ENCODE results near the gene ZNF215.

DNA sequence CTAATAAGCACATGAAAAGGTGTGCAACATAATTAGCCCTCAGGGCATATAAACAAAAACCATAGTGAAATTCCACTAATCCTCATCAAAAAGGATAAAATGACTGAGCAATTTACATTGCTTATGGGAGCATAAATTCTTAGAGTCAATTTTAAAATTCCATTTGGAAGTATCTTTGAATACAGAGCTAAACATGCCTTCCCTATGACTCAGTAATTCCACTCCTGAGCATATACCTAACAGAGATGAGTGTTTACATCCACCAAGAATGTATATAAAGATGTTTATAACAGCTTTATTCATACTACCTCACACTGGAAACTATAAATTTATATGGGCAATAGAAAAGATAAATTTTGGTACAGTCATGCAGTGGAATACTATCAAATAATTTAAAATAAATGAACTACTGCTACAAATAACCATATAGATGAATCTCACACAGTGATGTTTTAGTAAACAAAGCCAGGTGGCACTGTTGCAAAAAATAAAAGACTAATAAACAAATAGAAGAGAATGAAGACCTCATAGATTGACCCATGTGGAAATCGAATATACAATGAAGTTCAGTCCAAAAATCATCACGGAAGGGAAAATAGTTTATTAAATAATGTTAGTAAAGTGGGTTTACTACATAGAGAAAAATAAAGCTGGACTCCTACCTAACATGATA lies 25.8 kb upstream of the ZNF215 start:
- TF ChIP-seq, protein P1, sequence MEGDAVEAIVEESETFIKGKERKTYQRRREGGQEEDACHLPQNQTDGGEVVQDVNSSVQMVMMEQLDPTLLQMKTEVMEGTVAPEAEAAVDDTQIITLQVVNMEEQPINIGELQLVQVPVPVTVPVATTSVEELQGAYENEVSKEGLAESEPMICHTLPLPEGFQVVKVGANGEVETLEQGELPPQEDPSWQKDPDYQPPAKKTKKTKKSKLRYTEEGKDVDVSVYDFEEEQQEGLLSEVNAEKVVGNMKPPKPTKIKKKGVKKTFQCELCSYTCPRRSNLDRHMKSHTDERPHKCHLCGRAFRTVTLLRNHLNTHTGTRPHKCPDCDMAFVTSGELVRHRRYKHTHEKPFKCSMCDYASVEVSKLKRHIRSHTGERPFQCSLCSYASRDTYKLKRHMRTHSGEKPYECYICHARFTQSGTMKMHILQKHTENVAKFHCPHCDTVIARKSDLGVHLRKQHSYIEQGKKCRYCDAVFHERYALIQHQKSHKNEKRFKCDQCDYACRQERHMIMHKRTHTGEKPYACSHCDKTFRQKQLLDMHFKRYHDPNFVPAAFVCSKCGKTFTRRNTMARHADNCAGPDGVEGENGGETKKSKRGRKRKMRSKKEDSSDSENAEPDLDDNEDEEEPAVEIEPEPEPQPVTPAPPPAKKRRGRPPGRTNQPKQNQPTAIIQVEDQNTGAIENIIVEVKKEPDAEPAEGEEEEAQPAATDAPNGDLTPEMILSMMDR (IDR thresholded peaks at IDR 0.05) = no peak
- TF ChIP-seq POLR2AphosphoS5 (IDR thresholded peaks at IDR 0.05) (no peak), POLR2A (IDR thresholded peaks at IDR 0.05) (no peak)
